GM20000 (cell line): ENCODE measurements around the gene SMIM15.

ENCODE experiments used
- DNase-seq: peaks from one replicate; pipeline ENCODE4 v3.0.0; 2012; ENCODE audit warnings: low spot score
- CTCF ChIP-seq: IDR thresholded peaks from 2 replicates; pipeline ENCODE4 v1.5.1; 2012; ENCODE audit warnings: mild to moderate bottlenecking, control low read depth; ENCODE audit errors: extremely low read depth, missing control alignments

The SMIM15 gene

GRCh38 chr5:61139931-61140330 is 22.3 kb downstream of the SMIM15 start:
- no peak for TF ChIP-seq CTCF
- DNase-seq, result no peak

GRCh38 chr5:61139094-61139873 is 23.0 kb downstream of the SMIM15 start:
- no peak for TF ChIP-seq CTCF
- no peak for DNase-seq

- TF ChIP-seq CTCF, result no peak
- DNase-seq, result no peak
Observed at GRCh38 chr5:61137835-61138234, 24.4 kb downstream of the SMIM15 start.

GRCh38 chr5:61132559-61132958 is 29.7 kb downstream of the SMIM15 start:
- DNase-seq, result no peak

GRCh38 chr5:61130289-61130688 is 32.0 kb downstream of the SMIM15 start:
- no peak for TF ChIP-seq CTCF
- DNase-seq, result no peak

More at GRCh38 chr5:61132559-61132958, 29.7 kb downstream of the SMIM15 start:
- TF ChIP-seq CTCF, result no peak

GRCh38 chr5:61123145-61123544 is 39.1 kb downstream of the SMIM15 start:
- DNase-seq, result no peak
- TF ChIP-seq CTCF, result no peak

- DNase-seq, result no peak
- TF ChIP-seq CTCF, result no peak
Observed at GRCh38 chr5:61120534-61120933, 41.7 kb downstream of the SMIM15 start.
